HG03025 (cell line): ENCODE measurements around the gene DMRT1.

Source experiments
- ATAC-seq: cut with Tn5 transposase; IDR thresholded peaks from one replicate; pipeline ENCODE4 v1.9.1; 2021; ENCODE audit warnings: mild to moderate bottlenecking, moderate library complexity; ENCODE audit not compliant: unreplicated experiment, low FRiP score

The DMRT1 gene

DNA sequence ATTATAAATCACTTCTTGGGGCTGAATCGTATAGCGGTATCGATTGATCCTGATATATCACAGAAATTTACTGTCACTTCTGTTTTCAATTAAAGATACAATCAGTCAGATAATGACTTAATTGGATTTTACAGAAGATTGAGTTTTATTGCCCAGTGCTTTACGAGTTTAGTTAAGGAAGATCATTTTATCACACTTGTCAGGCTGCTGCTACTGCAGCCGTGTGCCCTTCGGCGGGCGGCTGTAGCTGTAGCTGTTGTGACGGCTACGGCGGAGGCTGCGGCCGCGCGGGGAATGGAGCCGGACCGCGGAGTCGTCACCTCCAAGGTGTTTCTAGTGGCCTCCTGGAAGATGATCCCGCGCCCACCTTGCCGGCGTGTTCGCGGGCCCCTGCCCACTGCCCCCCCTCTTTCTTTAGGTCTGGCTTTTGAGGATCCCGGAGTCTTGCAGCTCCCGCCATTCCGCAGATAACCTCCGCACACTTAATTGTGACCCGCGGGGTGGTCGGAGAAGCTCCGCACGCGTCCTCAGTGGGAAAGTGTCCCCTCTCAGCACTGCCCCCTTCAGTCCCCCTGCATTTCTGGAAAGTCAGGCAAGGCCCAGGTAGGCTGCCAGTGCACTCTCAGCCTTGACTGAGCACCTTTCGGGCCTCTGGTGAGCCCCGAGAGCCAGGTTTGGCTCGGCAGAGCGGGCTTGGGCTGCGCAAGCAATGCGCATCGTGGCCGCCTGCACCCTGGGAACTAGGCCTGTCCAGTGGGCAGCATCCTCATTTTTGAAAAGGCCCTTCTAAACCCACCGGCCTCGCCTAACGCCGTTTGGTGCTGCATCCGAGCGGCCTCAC is 128.0 kb downstream of the DMRT1 start:
- ATAC-seq, result no peak

DNA sequence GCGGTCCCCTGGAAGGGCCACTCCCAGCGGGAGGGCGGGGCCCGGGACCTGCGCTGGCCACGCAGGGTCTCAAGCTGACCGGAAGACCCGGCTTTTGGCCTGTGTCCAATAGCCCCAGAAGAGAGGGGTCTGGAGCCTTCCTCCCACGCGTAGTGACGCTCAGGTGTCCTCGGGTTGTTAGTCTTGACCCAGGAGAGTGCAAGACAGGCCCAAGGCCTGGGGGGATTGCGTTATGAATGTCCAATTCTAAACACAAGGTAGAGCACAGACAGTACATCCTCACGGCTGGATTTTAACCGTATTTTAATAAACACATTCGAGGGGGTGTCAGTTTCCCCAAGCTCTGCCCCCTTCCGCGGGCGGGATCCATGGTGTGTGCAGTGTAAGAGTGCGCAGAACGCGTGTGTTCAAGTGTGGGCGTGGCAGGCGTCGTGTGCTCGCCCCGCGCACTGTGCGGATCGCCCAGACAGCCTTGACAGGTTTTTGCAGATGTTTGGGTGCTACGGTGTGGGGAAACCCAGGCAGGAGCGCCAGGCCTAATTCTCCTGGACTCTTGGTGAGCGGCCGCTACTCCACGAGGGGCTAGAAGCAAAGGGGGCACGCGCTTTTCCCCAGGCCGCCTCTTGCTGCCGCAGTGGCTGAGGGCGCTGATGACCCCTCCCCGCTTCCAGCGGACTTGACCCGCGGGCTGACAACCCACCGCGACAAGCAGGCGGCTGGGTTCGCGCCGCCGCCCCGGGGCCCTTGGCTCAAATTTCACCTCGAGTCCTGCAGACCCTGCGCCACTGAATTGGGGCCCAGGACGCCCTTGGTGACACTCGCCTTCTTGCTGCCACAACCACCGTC is 128.9 kb downstream of the DMRT1 start:
- no peak for ATAC-seq

DNA sequence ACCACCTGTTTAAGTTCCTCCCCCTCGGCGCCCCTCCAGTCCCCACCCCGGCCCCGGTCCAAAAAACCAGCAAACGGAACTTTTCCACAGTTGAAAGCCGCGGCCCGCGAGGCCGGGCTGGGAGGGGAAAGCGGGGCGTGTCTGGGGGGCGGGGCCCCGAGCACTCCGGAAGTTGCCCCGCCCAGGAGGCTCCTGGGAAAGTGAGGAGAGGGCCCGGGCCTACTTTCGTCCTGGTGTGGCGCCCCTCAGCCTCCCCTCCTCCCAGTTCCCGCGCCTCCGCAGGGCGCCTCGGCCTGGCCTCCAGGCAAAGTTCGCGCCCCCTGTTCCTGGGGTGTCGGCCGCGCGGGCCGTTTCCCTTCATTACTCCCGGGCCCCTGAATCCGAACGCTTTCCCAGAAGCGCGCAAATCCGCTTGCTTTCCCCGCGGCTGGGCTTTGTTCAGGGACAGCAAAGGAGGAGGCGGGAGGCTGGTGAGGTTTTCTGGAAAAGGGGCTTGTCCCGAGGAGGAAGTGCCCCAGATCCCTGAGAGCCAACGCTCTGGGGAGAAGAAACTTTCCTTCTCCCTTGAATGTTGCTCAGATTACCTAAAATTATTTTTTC is 130.5 kb downstream of the DMRT1 start:
- ATAC-seq, result no peak

DNA sequence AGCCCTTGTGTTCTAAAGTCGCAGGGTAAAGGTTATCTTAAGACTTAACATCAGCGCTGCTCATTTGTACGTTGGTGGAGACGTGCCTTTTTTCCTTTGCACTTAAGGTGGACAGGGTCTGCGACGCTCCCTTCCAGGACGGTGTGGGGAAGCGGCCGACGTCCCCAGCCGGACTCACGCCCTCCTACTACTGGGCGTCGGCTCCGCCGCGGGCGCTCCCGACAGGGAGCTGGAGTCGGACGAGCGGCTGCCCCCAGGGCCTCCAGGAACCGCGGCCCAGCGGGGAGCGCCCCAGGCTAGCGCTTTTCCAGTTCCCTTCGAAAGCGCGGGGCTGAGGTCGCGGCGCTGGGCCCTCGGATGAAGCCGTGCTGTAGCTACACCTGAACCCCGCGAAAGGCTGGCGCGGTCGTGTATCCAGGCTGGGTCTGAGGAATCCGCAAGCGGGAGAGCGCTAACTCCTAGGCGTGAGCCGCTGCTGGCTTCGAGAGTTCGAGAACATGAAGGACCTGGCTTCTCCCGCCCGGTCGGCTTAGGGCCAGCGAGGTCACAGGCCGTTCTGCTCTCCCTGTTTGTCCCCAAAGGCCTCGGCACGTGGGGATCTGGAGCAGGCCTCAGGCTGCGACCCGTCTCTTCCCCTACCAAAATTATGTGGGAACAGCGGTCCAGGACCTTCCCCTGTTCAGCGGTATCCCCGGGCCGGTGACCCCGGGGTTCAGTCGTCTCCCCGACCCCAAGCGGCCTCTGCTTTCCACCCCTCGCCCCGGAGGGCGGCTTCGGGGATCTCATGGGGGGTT is 131.2 kb downstream of the DMRT1 start:
- ATAC-seq, result no peak

DNA sequence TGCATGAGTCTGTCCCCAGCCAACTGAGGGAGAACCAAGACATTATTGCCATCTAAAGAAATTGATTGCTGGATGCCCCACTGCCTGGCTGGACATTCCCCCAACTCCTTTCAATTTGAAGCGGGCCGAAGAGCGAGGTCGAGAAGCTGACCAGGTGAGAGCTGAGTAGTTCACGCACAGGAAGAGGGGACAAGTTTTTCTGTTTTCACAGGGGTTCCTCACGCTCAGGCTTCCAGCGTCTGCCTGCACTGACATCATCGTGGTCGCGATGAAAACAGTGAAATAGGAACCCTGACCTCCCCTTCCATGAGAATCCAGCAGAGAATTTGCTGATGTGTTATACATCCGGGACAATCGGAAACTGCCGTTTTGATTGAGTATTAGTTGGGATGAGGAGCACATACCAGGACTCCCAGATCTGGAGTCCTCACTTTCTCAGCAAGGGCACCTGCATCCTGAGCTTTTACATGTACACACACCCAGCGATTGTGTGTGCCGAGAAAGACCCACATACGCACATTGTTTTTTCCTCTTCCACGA is 131.9 kb downstream of the DMRT1 start:
- no peak for ATAC-seq

DNA sequence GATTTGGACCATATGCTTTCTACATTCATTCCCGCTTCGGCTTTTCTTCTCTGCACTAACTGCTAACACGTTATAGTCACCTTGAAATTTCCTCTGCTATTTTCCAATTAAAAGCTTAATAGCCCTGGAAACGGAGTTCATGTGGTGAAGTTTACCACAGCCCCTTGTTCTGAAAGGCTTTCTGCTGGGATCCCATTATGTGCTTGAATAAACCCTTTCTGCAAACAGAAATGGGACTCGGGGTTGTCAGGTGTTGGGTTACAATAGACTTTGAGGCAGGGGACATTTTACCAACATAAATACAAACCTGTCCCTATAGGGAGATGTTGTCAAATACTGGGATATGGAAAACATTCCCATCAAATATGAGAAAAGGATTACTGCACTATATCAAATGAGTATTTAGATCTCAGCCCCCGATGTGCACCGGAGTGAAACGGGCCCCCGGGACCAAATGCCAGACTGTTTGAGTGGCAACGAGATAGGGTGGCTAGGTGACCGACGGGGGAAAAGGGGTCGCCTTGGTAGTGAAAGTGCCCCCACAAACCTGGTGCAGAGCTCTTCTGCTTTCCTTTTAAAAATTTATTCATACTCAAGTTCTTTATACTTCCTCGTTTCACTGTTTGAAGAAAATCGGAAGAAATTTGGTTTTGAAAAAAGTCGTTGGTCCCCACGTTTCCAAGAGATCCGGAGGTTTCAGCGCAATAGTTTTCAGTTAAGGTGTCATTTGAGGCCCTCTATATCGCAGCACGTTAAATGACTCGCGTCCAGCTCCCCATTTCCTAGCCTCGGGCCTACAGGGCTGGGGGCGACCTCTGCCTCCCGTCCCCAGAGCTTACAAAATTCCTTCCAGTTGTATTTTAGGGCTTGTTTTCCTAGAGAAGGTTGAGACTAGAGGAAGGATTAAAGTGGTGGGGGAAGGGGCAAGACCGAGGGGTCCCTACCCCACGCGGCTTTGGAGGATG is 132.8 kb downstream of the DMRT1 start:
- no peak for ATAC-seq

DNA sequence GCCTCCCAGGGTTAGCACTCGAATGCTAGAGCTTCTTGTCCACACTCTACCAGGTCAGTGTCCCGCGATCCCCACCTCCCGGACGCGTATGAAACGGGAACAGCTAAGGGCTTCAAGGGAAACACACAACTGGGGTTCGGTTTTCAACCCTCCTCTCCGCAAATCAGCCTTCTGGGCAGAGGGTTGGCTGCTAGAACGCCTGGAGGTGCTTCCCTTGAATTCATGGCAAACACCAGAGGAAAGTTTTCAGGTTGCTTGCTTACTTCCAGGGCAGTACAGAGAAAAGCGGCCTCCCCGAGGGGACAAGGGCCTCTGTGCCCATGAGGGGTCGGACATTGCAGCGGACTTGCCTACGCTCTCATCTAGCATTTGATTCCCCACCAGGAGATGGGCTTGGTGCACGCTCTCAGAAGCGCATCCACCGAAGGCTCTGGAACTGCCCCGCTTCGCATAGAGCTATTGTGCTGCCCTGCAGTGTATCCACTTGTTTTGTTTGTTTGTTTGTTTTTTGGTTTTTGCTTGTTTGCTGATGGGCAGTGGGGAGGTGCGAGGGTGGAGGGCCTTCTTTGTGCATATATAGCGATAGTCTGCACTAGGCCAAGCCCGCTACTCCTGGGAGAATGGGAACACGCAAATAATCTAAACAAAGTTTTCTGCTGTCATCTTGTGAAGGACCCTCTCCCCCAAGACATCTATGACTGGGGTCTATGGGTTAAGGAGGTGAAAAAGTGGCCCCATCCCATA is 133.7 kb downstream of the DMRT1 start:
- ATAC-seq, result no peak

DNA sequence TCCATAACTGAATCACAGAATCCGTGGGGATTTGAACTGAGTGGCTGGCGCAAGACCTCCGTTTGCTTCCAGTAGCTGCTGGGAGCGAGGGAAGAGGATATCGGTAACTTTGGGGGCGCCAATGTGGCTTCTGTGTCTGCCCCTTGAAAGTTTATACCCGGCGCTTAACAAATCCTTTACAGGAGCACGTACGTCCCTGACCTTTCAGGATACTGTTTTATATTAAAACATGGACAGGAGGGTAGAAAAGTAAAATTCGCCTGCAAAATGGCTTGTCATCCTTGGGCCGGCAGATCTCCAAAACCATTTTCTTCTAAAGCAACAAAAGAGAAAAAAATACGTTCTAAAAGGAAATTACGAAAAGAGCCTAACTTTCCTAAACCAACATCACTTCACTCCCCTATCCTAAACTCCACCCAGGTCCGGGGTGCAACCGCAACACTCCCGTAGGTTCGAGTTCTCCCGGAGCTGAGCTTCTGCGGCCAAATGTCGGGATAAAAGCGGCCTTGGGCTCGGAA is 134.3 kb downstream of the DMRT1 start:
- no peak for ATAC-seq

DNA sequence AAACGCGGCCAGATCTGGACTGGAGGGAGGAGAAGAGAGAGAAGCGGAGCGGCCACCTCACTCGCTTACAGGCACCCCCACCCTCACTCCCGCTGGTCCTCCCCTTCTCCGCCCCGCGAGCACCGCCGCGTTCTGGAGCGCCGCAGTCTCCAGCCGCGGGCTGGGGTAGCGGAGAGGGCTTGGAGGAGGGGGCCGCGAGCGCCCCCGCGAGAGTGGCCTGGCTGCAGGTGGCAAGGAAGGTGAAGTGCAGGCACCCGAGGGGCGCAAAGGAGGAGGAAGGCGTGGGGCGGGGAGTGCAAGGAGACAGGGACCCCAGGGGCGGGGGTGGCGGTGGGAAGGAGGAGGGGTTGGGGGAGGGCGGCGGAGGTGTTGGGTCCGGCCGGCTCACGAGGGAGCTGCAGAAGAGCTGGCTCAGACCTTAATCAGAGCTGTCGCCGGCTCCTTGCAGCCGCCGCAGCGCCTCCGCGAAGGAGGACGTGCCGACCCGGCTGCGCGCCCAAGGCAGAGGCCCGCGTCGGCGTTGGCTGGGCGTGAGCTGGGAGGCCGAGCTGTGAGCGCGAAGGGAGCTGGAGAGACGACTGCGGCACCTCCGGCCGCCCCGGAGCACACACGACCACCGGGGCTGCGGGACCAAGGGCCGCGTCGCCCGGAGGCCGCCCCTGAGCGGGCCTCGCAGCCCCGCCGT is 134.9 kb downstream of the DMRT1 start, which contains the start of gene DMRT3:
Gene DMRT3 (plus strand): TSS at position 398 of the 685 bp plus-strand sequence. CDS start 347 bp downstream, outside the sequence.
- no peak for ATAC-seq

DNA sequence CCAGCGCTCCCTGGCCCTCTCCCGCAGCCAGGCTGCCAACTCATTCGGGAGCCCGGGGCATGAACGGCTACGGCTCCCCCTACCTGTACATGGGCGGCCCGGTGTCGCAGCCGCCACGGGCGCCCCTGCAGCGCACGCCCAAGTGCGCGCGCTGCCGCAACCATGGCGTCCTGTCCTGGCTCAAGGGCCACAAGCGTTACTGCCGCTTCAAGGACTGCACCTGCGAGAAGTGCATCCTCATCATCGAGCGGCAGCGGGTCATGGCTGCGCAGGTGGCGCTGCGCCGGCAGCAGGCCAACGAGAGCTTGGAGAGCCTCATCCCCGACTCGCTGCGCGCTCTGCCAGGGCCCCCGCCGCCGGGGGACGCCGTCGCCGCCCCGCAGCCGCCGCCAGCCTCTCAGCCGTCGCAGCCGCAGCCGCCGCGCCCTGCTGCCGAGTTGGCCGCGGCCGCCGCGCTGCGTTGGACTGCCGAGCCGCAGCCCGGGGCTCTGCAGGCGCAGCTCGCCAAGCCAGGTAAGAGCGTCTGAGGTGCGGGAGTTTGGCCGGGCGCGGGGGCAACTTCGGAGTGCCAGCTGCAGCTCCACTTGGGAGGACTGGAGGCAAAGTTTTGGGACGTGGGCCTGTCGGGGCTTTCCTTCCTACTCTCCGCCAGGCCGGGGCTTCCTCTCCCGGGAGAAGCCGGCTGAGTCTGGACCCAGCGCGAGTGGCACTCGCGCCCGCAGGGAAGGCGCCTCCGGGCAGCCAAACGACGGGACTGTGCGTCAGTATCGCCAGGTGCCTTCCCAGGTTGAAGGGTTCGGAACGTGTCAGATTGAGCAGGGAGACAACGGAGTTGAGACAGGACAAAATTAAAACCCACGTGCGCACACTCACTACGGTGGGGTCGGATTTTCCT is 135.7 kb downstream of the DMRT1 start:
- no peak for ATAC-seq

DNA sequence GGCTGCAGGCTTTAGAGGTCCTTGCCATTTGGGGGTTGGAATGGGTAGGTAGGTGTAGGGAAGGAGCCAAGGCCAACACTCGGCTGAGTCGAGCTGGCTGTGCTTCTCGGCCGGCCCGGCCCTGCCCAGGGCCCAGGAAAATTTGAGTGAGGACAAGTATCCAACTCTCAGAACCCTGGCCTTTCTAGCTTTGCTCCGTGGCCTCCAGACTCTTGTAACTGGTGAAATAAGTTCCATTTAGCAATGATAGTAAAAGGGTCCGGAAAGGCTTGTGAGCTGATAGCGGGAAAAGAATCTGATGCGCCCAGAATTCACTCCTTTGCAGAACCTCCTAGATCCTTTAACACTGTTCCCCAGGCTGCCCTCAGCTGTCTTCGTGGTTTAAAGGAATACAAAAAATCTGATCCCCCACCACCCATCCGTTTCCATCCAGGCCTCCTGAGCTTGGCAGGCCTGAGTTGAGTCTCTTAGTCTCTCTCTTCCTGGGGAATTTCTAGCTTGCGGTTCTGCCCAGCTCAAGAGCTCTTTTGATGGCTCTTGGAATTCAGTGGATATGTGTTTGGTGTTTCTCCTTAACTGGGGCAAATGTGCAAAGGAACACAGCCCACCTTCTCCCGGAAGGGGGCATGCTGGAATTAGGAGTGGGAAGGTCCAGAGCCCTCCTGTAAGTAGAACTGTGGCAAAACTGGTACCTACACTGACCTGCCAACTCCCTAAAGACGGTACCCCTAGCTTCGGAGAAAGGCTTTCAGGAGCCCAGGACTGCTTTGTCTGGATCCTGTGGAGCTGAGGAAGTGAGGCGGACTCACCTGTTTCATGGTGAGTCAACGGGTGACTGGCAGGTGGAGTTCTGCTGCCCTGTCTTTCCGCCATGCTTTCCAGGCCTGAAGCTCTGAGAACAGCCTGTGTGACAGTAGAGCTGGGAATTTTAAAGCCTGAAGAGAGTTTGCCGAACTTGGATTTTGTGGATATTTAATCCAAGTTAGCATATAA is 136.6 kb downstream of the DMRT1 start:
- ATAC-seq, result no peak

DNA sequence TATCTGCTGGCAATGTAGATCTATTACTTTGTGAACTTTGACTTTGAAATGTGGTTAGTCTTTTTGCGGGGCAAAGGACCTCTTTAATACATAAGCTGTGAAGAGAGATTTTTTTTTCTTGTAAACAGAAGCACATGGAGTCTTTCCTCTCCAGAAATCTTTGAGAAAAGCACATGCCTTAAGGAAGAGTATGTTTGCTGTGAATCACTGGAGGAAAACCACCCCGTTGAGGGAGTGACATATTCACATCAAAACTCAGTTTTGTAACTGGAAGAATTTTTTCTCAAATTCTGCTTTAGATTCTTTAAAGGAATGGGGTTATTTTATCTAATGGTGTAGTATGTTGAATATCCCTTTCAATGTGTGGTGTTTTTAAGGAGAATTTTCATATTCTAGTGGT is 138.5 kb downstream of the DMRT1 start:
- ATAC-seq, result no peak

DNA sequence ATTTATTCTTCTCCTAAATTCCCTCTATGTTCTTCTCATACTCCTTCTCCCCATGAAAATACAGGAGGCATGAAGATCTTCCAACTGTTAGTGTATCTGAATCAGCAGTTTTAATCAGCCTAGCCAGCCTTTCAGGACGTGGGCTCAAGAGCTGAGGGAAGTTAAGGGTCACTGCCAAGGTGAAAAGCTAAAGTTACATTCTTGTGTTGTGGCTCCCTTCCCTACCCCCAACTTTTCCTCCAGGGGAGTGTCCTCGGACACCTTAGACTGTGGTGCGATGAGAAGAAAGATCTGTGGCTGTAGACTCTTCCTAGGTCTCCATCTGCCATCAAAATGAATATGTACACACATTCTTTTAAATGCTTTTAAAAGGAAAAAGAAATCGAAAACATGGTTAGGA is 139.1 kb downstream of the DMRT1 start:
- ATAC-seq, result no peak

DNA sequence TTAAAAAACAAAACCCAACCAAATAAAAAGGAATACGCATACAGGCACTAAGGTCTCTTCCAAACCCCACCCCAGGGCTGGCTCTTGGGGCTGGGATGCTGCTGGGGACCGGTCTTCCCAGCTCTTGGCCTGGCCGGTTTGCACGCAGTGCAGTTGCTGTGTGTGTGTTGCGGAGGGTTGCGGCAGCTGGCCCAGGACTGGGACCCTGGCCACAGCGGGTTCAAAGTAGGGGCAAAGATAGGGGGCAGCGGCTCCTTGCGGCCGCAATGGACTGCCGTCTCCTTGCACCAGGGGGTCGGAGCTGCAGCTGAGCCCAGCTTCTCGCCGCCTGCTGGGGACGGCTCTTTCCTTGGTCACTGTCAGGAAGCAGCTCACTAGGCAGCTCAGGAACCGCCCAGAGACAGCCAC is 140.0 kb downstream of the DMRT1 start:
- no peak for ATAC-seq
